Thoracic aorta endothelial cell (primary cell): Measurements from ENCODE around the gene PLD6. TPM values are rescaled to one million over a fixed set of nuclear protein-coding genes. Genes with fewer than 3 reads are reported as not detected.

Experiments used
- small RNA-seq: library from RNA; depleted of rRNA; stranded (forward); fragments of <200 nt; gene quantifications from one replicate; pipeline ENCODE3, GENCODE V24; 2012
- total RNA-seq: library from RNA; depleted of rRNA; stranded (reverse); fragments of >200 nt; gene quantifications from 2 replicates; pipeline ENCODE4 v1.2.3, GENCODE V29; 2012

Gene PLD6, protein sequence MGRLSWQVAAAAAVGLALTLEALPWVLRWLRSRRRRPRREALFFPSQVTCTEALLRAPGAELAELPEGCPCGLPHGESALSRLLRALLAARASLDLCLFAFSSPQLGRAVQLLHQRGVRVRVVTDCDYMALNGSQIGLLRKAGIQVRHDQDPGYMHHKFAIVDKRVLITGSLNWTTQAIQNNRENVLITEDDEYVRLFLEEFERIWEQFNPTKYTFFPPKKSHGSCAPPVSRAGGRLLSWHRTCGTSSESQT
- 2.1 and 2.4 TPM in 2 replicates for total RNA-seq

DNA sequence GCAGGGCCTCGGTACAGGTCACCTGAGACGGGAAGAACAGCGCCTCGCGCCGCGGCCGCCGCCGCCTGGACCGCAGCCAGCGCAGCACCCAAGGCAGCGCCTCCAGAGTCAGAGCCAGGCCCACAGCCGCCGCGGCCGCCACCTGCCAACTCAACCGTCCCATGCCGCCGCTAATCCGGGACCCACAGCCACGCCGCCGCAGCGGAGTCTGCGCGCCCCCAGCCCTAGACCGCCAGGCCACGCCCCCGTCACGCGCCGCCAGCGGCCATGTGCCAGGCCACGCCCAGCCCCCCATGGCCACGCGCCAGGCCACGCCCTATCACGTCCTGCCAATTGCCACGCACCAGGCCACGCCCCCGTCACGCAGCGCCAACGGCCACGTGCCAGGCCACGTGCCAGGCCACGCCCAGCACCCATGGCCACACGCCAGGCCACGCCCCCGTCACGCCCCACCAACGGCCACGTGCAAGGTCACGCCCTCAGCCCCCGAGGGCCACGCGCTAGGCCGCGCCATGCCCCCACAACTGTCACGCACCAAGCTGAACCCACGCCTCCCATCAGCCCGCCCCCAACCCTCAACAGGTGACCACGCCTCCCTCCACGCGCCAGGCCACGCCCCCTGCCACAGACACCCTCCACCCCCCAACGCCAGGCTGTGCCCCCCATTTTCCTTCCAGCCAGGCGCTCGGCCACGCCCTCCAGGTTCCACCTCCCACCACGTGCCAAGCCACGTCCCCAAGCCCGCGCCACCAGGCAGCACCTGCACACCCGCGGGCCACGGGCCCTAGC is at the start of gene PLD6:
PLD6 (minus strand) TSS at position 210 of the 789 bp plus-strand sequence; CDS start at position 163, 47 bp downstream.

DNA sequence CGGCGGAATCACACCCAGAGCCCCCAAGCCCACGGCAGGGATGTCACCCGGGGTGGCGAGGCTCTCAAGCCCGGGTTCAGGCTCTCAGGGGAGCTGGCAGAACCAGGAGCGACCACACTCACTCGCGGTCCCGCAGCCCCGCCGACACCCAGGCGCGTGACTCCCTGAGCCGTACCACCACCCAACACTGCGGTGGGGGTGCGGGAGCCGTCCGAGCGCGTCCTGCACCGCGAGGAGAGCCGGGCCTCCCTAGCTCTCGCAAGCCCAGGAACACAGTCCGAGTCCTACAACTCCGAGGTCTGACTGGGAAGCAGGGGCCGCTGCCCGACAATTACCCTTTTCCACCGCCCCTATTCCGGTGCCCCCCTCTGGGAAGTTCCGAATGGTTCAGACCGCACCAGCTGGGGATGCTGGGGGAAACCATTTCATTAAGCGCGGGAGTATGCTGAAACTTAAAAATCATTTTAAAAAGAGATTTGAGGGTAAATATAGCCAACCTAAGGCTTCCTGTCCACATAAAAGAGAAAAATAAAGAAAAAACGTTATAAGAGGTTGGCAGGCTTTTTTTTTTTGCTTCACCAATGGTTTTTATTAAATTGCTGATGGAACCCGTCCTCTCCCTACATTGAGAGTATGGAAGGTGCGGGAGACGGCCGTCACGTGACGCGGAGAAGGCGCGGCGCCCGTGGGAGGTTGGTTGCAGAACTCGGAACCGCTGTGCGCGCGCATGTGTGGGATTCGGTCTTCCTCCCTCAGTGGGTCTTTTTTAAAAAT is 31.1 kb upstream of the PLD6 start, which contains the start of gene FLCN:
FLCN (minus strand) TSS at position 143 of the 774 bp plus-strand sequence. CDS start 9,031 bp downstream, outside the sequence.

Small RNAs within 50 kb of the gene (small RNA-seq; reads per million reads assigned to genes)
- not detected for gene RNU6-767P

Other genes starting within 250 kb of the PLD6 start
- gene TNFRSF13B, start 234.2 kb downstream of the PLD6 start, total RNA-seq, result not detected in 2 replicates
- gene MPRIP, start 163.9 kb downstream of the PLD6 start, total RNA-seq, result 147 and 154 TPM in 2 replicates
- gene FLCN, start 30.8 kb upstream of the PLD6 start, total RNA-seq, result 42.1 and 46.1 TPM in 2 replicates
- 106 and 126 TPM in 2 replicates for gene COPS3, start 74.9 kb upstream of the PLD6 start, total RNA-seq
- 0.53 and 0.93 TPM in 2 replicates for gene NT5M, start 97.0 kb upstream of the PLD6 start, total RNA-seq